Hepatocyte (in vitro differentiated cells): Measurements from ENCODE around the gene MICAL2.

Experiments
- CTCF ChIP-seq: fragments of 200-600 bp; sonication (generic); IDR thresholded peaks from 2 replicates; pipeline ENCODE4 v1.5.1; 2016; ENCODE audit warnings: antibody characterized with exemption, mild to moderate bottlenecking; ENCODE audit not compliant: poor library complexity
- EZH2 ChIP-seq: fragments of 200-600 bp; sonication (generic); IDR thresholded peaks from 2 replicates; pipeline ENCODE4 v1.6.1; 2016; ENCODE audit warnings: antibody characterized with exemption, mild to moderate bottlenecking, borderline replicate concordance
- EZH2phosphoT487 ChIP-seq: fragments of 200-600 bp; sonication (generic); IDR thresholded peaks from one replicate; pipeline ENCODE4 v1.6.1; 2018; ENCODE audit warnings: antibody characterized with exemption, mild to moderate bottlenecking, low read depth, moderate library complexity; ENCODE audit not compliant: unreplicated experiment, severe bottlenecking

- TF ChIP-seq CTCF (no peak), EZH2 (no peak), EZH2phosphoT487 (no peak)
Observed at GRCh38 chr11:12108875-12109453, 1.4 kb upstream of the MICAL2 start.
